DOHH2 (cell line): ENCODE data around the gene ZNF296.

Experiments used
- EZH2phosphoT487 ChIP-seq: fragments of 200-600 bp; sonication (generic); IDR thresholded peaks from 2 replicates; pipeline ENCODE4 v1.6.1; 2017; ENCODE audit warnings: borderline replicate concordance, mild to moderate bottlenecking, antibody characterized with exemption, low read length, moderate library complexity, mixed read lengths
- TF ChIP-seq, protein P1 (sequence below): fragments of 200-600 bp; sonication (generic); IDR thresholded peaks from one replicate; pipeline ENCODE4 v1.5.1; 2014; ENCODE audit warnings: antibody characterized with exemption, mild to moderate bottlenecking, low read depth, low read length; ENCODE audit not compliant: poor library complexity, severe bottlenecking

DNA sequence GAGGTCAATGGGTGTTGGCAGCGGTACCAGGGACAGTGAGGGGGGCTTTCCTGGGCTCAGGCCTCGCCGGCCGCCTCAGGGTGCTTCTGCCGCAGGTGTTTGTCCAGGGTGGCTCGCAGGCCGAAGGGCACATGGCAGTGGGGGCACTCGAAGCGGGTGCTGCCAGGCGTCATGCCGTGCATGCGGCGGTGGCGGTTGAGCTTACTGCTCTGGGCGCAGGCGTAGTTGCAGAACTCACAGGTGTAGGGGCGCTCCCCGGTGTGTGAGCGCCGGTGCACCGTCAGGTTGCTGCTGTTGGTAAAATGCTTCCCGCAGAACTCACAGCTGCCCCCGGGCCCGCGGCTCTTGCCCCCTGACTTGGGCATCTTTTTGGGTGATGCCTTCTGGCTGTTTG, 4.7 kb downstream of the ZNF296 start:
- TF ChIP-seq, protein P1, sequence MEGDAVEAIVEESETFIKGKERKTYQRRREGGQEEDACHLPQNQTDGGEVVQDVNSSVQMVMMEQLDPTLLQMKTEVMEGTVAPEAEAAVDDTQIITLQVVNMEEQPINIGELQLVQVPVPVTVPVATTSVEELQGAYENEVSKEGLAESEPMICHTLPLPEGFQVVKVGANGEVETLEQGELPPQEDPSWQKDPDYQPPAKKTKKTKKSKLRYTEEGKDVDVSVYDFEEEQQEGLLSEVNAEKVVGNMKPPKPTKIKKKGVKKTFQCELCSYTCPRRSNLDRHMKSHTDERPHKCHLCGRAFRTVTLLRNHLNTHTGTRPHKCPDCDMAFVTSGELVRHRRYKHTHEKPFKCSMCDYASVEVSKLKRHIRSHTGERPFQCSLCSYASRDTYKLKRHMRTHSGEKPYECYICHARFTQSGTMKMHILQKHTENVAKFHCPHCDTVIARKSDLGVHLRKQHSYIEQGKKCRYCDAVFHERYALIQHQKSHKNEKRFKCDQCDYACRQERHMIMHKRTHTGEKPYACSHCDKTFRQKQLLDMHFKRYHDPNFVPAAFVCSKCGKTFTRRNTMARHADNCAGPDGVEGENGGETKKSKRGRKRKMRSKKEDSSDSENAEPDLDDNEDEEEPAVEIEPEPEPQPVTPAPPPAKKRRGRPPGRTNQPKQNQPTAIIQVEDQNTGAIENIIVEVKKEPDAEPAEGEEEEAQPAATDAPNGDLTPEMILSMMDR, result no peak
- TF ChIP-seq EZH2phosphoT487, result no peak
